Endothelial cell (in vitro differentiated cells): ENCODE measurements around the gene CENPV. TPM values are rescaled to one million over a fixed set of nuclear protein-coding genes. Genes with fewer than 3 reads are reported as not detected.

Experiments used
- DNase-seq: peaks from one replicate; pipeline ENCODE4 v3.0.0; 2021; ENCODE audit warnings: low spot score
- H3K27ac Mint-ChIP-seq: one replicate; pipeline ENCODE4 v1.8.0; 2021; ENCODE audit warnings: mixed read lengths, inconsistent platforms; ENCODE audit not compliant: unreplicated experiment
- H3K27me3 Mint-ChIP-seq: one replicate; pipeline ENCODE4 v1.8.0; 2021; ENCODE audit warnings: mild to moderate bottlenecking, moderate library complexity, mixed read lengths, inconsistent platforms; ENCODE audit not compliant: unreplicated experiment
- H3K36me3 Mint-ChIP-seq: one replicate; pipeline ENCODE4 v1.8.0; 2021; ENCODE audit warnings: mild to moderate bottlenecking, low read depth, mixed read lengths, inconsistent platforms; ENCODE audit not compliant: unreplicated experiment
- H3K4me1 Mint-ChIP-seq: one replicate; pipeline ENCODE4 v1.8.0; 2021; ENCODE audit warnings: mild to moderate bottlenecking, mixed read lengths, inconsistent platforms; ENCODE audit not compliant: unreplicated experiment
- H3K4me3 Mint-ChIP-seq: one replicate; pipeline ENCODE4 v1.8.0; 2021; ENCODE audit warnings: mild to moderate bottlenecking, mixed read lengths, inconsistent platforms; ENCODE audit not compliant: unreplicated experiment
- H3K9me3 Mint-ChIP-seq: one replicate; pipeline ENCODE4 v1.8.0; 2021; ENCODE audit warnings: mixed read lengths, inconsistent platforms; ENCODE audit not compliant: unreplicated experiment
- total RNA-seq: library from RNA; stranded (reverse); fragmentation: NEBNext Ultra II Directional; extraction: Animal tissue kit (Norgen Biotek cat#: 25700); gene quantifications from one replicate; pipeline ENCODE4 v1.2.1, GENCODE V29; 2021; ENCODE audit not compliant: unreplicated experiment
- TF ChIP-seq, protein P1 (sequence below): fragments of 200-600 bp; sonication (generic); IDR thresholded peaks from one replicate; pipeline ENCODE4 v1.5.0; 2021; ENCODE audit warnings: antibody characterized with exemption; ENCODE audit not compliant: unreplicated experiment

The CENPV gene
- total RNA-seq, 1 donor from 2014 or later = 11.4 TPM

DNA sequence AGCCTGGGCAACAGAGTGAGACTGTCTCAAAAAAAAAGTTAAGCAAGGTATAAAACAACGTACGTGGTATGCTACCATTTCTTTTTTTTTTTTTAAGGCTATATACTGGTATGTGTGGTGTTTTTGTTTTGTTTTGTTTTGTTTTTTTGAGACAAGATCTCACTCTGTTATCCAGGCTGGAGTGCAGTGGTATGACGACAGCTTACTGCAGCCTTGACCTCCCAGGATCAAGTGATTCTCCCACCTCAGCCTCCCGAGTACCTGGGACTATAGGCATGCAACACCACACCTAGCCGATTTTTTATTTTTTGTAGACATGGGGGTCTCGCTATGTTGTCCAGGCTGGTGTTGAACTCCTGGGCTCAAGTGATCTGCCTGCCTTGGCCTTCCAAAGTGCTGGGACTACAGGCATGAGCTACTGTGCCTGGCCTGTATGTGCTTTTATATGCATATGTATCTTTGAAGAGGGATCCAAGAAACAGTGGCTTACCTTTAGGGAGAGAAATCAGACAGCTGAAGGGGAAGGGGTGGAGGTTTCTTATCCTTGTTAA, 6.5 kb downstream of the CENPV start:
- Mint-ChIP-seq H3K9me3 (no peaks in the 10 kb centered on the region), H3K4me3 (no peak overlapping the region), H3K36me3 (peaks cover 4% of the 10 kb centered on the region), H3K27me3 (peaks cover 2% of the 10 kb centered on the region), H3K27ac (no peak overlapping the region), H3K4me1 (peaks cover under 1% of the 10 kb centered on the region)
- TF ChIP-seq, protein P1, sequence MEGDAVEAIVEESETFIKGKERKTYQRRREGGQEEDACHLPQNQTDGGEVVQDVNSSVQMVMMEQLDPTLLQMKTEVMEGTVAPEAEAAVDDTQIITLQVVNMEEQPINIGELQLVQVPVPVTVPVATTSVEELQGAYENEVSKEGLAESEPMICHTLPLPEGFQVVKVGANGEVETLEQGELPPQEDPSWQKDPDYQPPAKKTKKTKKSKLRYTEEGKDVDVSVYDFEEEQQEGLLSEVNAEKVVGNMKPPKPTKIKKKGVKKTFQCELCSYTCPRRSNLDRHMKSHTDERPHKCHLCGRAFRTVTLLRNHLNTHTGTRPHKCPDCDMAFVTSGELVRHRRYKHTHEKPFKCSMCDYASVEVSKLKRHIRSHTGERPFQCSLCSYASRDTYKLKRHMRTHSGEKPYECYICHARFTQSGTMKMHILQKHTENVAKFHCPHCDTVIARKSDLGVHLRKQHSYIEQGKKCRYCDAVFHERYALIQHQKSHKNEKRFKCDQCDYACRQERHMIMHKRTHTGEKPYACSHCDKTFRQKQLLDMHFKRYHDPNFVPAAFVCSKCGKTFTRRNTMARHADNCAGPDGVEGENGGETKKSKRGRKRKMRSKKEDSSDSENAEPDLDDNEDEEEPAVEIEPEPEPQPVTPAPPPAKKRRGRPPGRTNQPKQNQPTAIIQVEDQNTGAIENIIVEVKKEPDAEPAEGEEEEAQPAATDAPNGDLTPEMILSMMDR = no peak
- DNase-seq = no peak

DNA sequence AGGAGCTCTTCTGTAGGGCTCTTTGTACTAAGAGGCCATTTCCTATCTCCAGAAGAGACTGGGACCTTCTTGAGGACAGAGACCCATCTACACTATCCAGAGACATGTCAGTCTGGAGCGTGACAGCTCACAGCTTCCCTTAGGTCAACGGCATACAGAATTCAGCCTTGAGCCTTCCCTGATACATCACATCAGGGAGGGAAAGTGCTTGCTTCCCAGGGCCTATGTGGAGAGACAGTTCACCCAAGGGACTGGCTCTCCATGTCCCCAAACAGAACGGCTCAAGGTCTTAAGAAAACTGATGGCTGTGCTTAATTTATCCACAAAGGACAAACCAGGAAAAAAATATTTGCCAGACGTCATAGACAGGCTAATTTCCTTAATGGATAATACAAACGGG, 7.7 kb downstream of the CENPV start:
- DNase-seq = no peak
- Mint-ChIP-seq H3K27ac (no peak overlapping the region), H3K9me3 (no peaks in the 10 kb centered on the region), H3K4me3 (no peak overlapping the region), H3K27me3 (peaks cover 2% of the 10 kb centered on the region), H3K4me1 (no peaks in the 10 kb centered on the region), H3K36me3 (peaks cover 4% of the 10 kb centered on the region)
- TF ChIP-seq, protein P1 = no peak

DNA sequence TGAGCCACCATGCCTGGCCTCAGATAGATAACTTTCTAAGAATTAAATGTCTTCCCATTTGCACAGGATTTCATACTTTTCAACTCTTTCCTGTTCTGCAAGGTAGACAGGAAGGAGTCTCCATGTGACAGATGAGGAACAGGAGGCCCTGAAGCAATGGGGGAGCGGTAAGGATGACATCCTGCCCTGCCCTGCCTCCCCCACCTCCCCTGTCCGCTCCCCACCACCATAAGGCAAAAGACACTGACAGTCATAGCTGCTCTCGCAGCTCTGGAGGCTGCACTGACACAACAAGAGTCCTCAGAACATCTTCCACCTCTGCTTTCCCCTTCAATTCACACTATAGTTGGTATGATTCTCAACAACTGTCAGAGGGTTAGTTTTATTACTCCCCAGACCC, 9.7 kb downstream of the CENPV start:
- Mint-ChIP-seq H3K4me3 (no peak overlapping the region), H3K27me3 (no peaks in the 10 kb centered on the region), H3K9me3 (no peaks in the 10 kb centered on the region), H3K4me1 (no peaks in the 10 kb centered on the region), H3K27ac (no peak overlapping the region), H3K36me3 (peaks cover 4% of the 10 kb centered on the region)
- TF ChIP-seq, protein P1 = no peak
- no peak for DNase-seq

DNA sequence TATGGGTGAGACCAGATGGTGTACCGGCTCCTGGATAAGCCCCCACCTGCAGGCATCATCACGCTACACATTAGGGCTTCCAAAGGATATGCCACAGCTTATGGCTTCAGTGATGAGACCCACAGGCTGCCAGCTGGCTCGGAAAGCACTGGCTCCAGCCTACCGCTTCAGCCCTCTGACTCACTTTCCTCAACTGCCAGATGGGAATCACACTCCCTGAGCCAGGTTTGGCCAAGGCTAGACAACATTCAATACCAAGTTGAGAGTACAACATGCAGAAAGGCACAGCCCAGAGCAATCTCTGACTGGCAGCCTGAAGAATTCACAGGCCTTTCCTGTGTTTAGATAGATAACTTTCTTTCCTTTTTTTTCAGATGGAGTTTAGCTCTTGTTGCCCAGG, 10.3 kb downstream of the CENPV start:
- H3K36me3 Mint-ChIP-seq = peaks cover 4% of the 10 kb centered on the region
- H3K4me3 Mint-ChIP-seq = no peak overlapping the region
- DNase-seq = no peak
- TF ChIP-seq, protein P1 = no peak
- no peak overlapping the region for H3K27ac Mint-ChIP-seq
- H3K27me3 Mint-ChIP-seq = no peaks in the 10 kb centered on the region
- H3K9me3 Mint-ChIP-seq = no peaks in the 10 kb centered on the region
- H3K4me1 Mint-ChIP-seq = no peaks in the 10 kb centered on the region

DNA sequence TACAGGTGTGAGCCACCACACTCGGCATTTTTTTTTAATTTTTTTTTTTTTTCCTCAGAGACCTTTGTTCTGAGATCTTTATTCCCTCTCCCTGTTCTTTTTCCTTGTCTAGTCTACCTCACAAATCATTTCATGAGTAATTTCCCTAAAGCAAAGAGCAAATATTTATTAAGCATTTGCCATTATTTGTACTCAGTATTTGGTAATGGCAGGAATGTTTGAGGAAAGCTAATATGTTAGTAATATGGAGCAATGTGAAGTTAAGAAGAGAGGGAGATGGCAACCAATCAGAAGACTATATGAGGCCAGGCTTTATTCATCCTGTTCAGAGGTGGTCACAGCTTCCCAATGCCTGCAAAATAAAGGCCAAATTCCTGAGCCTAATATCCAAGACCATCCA, 13.3 kb downstream of the CENPV start:
- Mint-ChIP-seq H3K36me3 (peaks cover 4% of the 10 kb centered on the region), H3K27ac (no peak overlapping the region), H3K27me3 (no peaks in the 10 kb centered on the region), H3K9me3 (no peaks in the 10 kb centered on the region), H3K4me3 (no peak overlapping the region), H3K4me1 (no peaks in the 10 kb centered on the region)
- DNase-seq = no peak
- TF ChIP-seq, protein P1 = no peak
